DLD1 (cell line): ENCODE results near the gene TSPAN32.

Source experiments
- in situ Hi-C: cut with HindIII; loops from 2 replicates; pipeline ENCODE4 v1.10.0; 2017; ENCODE audit warnings: low sequenced_read_pairs

Gene TSPAN32, protein sequence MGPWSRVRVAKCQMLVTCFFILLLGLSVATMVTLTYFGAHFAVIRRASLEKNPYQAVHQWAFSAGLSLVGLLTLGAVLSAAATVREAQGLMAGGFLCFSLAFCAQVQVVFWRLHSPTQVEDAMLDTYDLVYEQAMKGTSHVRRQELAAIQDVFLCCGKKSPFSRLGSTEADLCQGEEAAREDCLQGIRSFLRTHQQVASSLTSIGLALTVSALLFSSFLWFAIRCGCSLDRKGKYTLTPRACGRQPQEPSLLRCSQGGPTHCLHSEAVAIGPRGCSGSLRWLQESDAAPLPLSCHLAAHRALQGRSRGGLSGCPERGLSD

DNA sequence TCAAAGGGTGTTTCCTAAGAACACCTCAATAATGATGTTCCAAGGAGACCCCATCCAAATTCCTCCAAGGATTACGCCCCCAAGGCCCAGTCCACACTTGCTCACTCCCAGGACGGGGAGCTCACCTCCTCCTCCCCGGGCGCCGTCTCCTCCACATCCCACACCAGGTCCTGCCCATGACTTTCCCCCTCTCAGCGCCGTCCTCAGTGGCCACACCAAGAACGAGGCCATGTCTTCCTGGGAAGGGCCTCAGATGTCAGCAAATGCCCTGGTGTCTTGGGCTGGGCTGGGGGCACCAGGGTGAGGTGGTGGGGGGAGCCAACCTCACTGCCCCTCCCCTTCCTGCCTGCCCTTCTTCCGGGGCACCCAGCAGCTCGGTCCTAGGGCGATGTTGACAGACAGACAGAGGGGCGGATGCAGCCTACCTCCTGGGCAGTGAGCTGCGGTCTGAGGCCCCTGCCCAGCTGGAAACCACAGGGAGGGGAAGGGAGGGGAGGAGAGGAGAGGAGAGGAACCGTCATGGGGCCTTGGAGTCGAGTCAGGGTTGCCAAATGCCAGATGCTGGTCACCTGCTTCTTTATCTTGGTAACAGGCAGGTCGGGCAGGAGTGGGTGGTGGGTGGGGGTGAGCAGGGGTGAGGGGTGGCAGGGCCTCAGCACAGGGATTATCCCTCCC lies at the start of gene TSPAN32, which contains the start of gene C11orf21:
TSPAN32 (plus strand) TSS at position 383 of the 675 bp plus-strand sequence; CDS start at position 520, 137 bp downstream.
C11orf21 (minus strand) TSS at position 288 of the 675 bp plus-strand sequence; CDS start at position 178, 110 bp downstream.
- in situ Hi-C loops, result no loop called here

DNA sequence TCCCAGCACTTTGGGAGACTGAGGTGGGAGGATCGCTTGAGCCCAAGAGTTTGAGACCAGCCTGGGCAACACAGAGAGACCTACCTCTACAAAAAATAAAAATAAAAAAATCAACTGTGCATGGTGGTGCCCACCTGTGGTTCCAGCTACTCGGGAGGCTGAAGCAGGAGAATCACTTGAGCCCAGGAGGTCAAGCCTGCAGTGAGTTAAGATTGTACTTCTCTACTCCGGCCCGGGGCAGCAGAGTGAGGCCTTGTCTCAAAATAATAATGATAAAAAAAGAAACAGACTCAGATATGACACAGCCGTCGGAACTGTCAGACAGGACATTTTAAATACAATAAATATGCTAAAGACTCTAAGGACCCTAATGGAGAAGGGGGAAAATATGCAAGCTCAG lies 49.8 kb upstream of the TSPAN32 start:
- in situ Hi-C loops, result no loop called here

DNA sequence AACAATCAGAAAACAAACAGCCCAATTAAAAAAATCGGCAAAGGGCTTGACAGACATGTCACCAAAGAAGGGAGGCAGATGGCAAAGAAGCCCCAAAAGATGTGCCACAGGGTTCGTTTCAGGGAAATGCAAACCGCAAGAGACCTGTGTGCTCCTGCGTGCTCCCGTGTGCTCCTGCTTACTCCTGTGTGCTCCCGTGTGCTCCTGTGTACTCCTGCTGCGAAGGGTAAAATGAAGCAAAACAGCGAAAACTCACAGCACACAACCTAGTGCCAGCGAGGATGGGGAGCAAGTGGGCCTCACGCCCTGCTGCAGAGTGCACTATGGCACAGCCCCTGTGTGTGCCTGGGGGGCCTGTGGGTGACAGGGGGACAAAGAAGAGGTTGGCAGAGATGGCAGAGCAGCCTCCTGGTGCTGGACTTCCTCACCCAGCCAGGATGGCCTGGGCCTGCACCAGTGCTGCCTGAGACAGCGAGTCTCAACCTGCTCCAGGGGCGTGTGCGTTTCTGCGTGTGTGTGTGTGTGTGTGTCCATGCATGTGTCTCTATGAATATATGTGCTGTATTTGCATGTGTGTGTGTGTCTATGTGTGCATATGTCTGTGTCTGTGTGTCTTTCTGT lies 45.4 kb upstream of the TSPAN32 start:
- in situ Hi-C loops, result no loop called here

DNA sequence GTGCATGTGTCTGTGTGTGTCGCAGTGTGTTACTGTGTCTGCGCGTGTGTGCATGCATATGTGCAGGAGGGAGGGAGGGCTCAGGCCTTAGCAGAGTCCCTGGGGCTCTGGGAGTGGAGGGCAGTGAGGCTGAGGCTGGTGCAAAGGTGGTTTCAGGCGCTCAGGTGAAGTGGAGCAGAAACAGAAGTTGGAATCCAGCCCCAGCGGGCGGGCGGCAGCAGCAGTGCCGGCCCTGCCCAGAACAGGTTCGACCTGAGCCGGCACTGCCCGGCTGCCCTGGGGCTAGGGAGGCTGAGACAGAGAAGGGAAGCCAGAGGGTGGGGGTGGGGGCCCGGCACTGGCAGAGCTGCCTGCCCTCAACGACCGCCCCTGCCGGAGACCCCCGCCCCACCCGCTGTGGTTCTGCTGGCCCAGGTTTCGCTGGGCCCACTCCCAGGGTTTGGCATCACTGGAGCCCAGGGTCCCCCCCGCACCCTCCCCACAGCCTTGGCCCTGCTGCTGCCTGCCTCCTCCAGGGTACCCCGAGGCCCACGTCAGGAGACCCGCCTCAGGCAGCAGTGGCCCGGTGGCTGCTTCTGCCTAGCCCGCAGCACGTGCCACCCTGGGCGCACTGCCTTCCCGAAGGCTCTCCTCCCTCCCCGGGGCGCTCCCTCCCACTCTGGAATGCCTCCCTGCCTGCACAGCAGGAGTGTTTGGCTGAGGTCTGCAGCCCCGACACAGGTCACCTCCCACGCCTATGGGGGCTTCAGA lies 44.7 kb upstream of the TSPAN32 start:
- in situ Hi-C loops, result no loop called here

DNA sequence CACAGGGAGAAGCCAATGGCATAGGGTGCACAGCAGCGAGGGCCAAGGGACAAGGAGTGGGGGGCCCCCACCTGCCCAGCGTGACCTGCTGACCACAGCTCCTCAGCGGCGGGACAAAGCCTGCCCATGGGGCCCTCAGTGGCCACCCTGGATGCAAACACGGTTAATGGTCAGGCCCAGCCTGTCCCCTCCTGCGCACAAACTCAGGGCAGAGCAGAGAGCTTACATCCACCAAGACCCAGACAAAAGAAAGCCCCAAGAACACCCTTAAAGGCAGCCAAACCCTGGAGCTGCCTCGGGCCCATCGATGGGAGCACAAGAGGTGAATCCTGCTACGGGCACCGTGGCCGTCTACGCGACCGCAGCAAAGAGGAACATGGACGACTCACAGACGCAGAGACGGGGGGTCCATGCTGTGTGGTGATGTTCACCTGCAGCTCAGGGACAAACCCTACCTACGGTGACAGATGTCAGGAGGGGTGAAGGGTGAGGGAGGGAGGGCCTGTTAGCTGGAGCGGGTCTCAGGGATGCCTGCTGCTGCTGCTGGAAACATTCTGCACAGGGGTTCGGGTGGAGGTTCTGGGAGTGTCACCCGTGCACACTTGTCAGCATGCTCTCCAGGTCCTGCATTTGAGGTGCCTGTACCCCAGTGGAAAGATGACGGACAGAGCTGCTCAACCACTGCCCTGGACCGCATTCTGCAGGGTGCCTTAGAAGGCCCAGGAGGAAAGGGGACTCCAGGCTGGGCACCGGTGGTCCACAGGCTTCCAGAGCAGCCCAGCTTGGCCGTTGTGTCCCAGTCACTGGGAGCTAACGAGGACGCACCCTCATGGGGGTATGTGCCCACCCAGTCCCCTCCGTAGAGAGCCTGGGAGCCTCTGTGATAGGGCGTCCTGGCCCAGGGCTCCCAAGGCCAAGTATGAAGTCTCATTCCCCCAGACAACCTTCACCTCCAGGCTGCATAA lies 43.0 kb upstream of the TSPAN32 start:
- in situ Hi-C loops, result no loop called here

DNA sequence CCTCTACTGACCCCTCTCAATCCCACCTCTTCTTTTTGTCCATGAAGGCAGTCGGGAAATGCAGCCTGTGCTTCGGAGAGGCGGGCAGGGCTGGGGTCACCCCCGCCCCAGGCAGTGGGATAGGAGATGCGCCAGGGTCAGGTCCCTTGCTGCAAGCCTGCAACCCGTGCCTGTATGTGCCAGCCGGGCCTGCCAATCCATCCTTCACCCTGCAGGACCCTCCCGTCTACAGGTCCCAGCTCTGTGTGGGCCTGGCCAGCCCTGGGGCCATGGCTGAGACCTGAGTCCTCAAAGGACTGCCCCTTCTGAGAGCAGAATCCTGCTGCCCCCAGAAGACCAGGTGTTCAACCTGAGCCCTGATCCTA lies 42.4 kb upstream of the TSPAN32 start:
- in situ Hi-C loops, result no loop called here

DNA sequence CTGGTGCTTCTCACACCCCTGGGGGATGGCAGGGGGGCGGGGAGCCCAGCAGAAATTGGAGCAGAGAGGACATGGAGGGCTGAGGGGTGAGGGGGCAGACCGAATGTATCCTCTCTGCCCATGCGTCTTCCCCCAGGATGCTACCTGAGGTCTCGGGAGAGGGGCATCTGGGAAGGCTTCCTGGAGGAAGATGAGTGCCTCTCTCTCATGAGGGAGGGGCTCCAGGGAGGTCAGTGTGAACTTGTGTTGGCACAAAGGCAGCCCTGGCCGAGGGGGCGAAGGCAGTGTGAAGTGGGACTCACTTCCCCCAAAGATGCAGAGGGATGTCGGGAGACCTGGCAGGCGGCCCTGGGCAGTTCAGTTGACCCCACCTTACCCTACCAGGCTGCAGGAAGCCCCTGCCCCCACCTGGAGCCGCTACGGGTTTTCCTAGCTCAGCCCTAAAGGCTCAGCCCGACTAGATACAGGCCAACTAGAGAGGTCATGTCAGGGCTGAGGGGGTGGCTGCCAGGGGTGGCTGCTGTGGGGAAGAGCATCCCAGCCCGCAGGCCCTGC lies 41.8 kb upstream of the TSPAN32 start:
- in situ Hi-C loops, result no loop called here

DNA sequence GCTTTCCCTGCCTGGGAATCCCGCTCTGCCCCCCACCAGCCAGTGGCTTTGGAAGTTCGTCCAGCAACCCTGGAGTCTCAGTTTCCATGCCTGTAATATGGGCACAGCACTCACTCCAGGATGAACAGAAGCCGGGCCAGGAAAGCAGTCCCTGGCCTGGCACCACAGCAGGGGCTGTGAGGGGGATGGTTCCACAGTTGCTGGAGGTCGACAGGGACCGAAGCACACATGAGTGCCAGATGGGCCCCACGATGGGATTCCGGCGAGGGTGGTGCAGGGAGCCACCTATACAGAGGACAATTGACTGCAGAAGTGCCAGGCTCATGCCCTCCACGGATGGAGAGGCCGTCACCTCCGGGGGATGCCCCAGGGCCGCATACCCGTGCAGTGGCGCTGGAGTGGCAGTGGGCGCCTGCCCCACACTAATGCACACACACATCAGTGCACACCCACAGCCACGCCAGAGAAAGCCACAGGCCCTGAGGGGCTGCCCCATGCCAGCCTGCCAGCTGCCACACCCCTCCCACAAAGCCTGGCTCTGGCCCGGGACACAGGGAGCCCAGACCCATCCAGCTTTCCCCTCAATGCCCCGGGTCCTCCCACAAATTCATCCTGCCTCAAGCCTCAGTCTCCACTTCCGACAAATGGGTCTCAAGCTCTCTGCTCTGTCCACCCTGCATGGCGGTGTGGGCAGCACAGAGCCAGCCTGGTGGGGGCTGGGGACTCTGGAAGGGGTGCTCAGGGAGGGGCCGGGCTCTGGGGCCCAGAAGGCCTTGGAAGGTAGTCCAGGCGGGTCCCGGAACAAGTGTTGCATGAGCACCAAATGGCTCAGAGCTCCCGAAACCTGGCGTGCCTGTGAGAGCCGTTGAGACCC lies 41.1 kb upstream of the TSPAN32 start:
- in situ Hi-C loops, result no loop called here

DNA sequence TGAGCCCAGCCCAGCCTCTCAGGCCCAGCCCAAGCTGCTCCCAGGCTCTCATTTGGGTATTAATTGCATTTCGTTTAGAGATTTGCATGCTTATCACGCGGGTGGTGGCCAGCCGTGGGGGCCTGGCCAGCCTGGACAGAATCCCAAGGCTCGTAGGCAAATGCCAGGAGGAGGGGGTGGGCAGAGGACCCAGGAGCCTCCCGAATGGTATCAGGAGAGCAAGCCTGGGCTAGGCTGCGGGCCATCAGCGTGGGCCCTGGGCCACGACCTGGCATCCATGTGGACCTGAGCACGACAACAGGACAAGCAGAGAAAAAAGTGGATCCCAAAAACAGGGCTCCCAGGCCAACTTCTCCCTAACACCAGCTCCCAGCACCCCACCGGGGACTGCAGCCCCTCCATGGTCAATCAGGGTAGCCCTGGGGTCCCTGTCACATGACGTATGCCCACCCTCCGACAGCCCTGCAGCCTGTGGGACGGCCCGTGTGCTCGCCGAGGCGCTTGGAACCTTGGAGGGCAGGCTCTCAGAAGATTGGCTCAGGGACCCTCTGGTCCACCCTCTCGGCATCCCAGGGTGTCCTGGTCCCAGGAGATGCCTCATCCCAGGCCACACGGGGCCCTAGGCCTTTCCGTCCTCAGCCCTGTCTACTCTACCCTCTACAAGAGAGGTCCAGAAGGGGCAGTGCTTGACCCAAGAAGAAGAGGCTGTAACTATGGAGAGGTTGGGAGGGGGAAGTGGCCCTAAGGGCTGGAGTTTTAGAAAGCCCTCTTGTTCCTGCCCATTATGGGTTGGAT lies 40.2 kb upstream of the TSPAN32 start:
- in situ Hi-C loops, result no loop called here

DNA sequence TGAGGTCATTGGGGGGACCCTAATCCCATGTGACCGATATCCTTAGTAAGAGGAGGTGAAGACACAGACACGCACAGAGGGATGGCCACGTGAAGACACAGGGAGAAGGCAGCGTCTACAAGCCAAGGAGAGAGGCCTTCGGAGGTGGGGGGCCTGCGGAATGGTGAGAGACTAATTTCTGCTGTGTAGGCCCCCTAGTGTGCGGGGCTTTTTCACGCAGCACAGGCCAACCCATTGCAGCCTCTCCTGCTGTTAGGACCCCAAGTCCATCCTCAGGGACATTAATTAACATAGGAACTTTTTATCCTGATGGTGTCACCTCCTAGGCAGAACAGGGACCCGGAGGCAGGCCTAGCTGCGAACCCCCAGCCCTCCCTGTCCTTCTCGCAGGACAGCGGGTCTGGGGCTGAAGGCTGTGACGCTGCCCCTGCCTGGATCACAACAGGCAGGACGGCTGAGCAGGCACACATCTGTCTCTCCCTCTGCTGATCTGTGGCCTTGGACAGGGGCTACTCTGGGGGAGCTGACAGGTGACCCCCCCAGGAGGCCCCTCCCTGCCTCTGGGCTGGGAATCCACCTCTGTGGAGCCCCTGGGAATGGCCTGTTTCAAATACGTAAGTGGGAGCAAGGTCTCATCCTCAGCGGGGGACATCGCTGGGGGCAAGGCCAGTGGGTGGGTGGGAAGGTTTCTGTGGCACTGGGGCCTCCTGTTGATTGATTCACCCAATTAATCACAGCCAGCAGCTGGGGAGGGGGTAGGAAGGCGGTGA lies 39.3 kb upstream of the TSPAN32 start:
- in situ Hi-C loops, result no loop called here

DNA sequence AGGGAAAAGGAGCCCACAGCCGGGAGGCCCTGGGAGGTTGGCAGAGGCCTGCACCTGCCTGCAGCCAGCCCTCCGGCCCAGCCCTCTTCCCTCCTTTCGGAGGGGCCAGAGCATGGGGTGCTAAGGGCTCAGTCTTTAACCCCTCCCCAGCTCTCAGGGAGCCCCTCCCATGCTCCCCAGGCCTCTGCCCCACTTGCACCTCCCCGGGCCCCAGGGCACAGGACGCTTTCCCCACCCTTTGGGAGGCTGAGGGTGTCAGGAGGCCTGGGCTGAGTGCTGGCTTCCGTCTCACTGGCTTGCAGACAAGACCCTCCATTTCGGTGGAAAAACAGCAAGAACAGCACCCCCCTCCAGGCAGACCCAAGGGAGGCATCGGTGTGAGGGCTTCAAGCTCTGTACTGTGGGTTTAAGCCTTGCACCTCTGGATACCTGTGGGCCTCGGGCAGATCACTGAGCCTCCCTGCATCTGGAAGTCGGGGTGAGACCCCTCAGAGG lies 38.7 kb upstream of the TSPAN32 start:
- in situ Hi-C loops, result no loop called here

DNA sequence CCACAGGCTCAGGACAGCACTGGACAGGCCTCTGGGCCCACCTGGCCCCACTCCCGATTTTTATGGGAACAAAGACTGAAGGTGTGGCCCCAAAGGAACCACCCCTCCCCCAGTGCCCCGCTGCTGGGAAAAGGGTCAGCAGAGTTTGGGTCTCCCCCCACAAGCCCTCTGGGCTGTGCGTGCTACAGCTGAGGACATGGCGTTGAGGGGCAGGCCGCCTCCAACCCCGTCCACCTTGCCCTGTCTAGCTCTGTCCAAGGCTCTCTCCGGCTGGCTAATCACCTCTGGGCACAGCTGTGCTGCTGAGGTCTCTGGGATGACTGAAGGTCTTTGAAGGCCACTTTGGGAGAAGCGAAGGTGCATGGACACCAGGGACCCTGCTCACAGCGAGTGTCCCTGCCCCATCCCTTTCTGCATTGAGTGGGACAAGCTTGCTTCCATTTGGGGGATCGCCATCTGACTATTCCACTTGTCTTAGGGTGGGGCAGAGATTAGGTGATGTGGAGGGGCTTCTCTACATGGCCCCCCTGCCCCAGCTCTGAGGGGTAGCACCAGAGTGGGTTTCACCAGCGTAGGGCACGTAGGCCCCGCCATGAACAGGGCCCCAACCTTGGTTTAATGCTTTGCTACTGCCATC lies 38.0 kb upstream of the TSPAN32 start:
- in situ Hi-C loops, result no loop called here

DNA sequence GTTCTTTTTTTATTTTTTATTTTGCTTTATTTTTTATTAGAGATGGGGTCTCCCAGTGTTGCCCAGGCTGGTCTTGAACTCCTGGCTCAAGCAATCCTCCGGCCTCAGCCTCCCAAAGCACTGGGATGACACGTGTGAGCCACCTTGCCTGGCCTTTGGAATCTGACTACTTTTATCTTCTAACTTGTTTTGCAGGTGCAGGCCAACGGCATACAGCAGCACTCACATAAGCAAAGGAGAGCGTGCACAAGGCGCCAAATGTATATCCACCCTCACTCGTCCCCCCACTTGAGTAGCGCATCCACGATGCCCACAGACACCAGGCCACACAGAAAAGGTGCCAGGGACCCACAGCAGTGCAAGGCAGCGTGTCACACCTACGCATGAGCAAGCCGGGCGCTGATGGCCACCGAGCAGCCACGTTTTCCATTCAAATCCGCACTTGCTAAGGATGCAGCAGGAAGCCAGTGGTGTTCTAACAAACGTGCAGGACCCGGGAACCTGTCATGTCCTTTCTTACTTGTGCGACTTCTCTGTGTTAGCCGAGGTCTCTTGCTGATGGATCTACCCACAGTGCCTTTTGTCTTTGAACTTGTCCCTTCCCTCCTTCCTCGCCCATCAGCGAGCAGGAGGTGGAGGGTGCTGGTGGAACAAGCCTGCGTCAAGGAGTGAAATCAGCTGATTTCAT lies 37.3 kb upstream of the TSPAN32 start:
- in situ Hi-C loops, result no loop called here

DNA sequence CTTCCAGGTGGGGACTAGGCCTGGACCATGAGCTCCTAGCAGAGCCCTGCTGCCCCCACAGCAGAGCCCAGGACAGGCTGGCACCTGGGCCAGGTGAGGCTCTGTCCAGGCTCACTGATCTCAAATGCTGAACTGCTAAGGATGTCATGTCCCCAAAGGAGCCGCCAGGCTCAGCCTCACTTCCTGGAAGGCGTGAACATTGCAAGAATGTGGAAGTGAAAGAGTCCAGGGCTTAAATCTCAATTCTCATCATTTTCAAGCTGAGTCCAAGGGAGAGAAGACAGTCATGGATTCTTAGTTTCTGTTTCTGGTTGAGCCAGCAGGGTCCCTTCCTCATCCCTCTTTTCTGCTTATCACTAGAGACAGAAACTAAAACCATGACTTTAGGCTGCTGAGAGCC lies 36.4 kb upstream of the TSPAN32 start:
- in situ Hi-C loops, result no loop called here

DNA sequence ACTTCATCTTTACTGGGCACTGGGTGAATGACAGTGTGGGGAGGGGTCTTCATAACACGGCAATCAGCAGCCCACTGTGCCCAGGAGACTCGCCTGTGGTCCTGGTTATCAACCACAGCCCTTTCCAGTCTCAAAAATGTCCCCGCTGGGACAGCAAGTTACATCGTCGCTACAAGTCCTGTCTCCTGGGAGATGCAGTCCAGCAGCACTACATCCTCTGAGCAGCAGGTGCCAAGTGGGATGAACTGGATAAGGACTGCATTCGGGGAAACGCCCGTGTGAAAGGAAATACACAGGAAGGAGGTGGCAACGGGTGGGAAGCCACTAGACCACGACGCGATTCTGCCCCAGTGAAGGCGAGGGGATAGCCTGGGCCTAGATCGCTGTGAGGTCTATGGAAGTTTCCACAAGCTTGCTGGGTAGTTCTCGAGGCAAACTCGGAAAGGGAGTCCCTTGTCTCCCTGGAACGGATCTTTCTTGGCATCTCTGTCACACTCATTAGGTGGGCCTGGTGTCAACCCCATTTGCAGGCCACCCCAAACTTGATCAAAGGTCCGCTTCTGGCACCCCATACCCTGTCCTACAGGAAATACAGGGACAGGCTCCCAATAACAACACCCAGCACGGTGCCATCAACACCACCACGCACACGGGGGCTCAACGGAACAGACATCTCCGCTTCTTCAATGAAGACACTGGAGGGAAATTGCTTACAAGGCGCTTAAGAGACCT lies 35.8 kb upstream of the TSPAN32 start:
- in situ Hi-C loops, result no loop called here
